SK-N-MC (cell line): ENCODE data around the gene COL12A1.

Experiments
- EZH2 ChIP-seq: fragments of 200-600 bp; sonication (generic); IDR thresholded peaks from one replicate; pipeline ENCODE4 v1.6.1; 2017; ENCODE audit warnings: antibody characterized with exemption
- POLR2AphosphoS5 ChIP-seq: IDR thresholded peaks from 2 replicates; pipeline ENCODE4 v1.6.1; 2012; ENCODE audit warnings: mild to moderate bottlenecking, low read depth, low read length, borderline replicate concordance

DNA sequence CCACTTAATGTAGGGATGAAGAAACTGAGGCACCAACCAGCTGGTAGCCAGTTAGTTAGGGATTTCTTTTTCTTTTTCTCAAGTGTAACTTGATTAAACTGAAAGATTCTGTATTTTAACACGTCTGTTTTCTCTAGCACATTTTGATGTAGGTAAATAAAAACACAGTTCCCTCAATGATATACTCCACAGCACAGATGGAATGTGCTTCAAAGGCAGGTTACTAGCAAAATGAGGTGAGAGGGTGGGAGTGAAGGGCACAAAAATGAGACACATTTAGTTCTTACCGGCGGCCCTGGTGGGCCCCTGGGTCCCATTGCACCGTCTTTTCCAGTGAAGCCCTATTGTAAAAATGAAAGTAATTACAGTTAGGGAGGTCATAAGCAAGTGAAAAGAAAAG lies 108.9 kb downstream of the COL12A1 start:
- TF ChIP-seq POLR2AphosphoS5 = no peak
- no peak for TF ChIP-seq EZH2
